ENCODE measurements around the gene RAB11A.
"Not testable (repeated sequence)": the region's sequence is repeated elsewhere in the genome, so short reads cannot be mapped to it uniquely, and the experiment has no call there.

The RAB11A gene

GRCh38 chr15:65841121-65841930, 28.0 kb upstream of the RAB11A start:
- in situ Hi-C loops (cut with MboI; ENCODE audit: low sequenced_read_pairs), result no loop called here

GRCh38 chr15:65845826-65846519, 23.3 kb upstream of the RAB11A start:
- in situ Hi-C loops (cut with MboI; ENCODE audit: low sequenced_read_pairs), result no loop called here

- in situ Hi-C loops (cut with MboI; ENCODE audit: low sequenced_read_pairs), result no loop called here
These were observed 21.3 kb upstream of the RAB11A start for GRCh38 chr15:65847989-65848388.

GRCh38 chr15:65851981-65852380, 17.3 kb upstream of the RAB11A start:
- in situ Hi-C loops (cut with MboI; ENCODE audit: low sequenced_read_pairs), result no loop called here

GRCh38 chr15:65856821-65857455, 12.4 kb upstream of the RAB11A start:
- in situ Hi-C loops (cut with MboI; ENCODE audit: low sequenced_read_pairs), result no loop called here

- in situ Hi-C loops (cut with MboI; ENCODE audit: low sequenced_read_pairs), result no loop called here
These were observed 11.4 kb upstream of the RAB11A start for GRCh38 chr15:65857718-65858402.

GRCh38 chr15:65862682-65863081, 6.6 kb upstream of the RAB11A start:
- in situ Hi-C loops (cut with MboI; ENCODE audit: low sequenced_read_pairs), result no loop called here

GRCh38 chr15:65863106-65863505, 6.2 kb upstream of the RAB11A start:
- in situ Hi-C loops (cut with MboI; ENCODE audit: low sequenced_read_pairs), result no loop called here

GRCh38 chr15:65867244-65867643, 2.0 kb upstream of the RAB11A start:
- in situ Hi-C loops (cut with MboI; ENCODE audit: low sequenced_read_pairs), result no loop called here

- in situ Hi-C loops (cut with MboI; ENCODE audit: low sequenced_read_pairs), result not testable (repeated sequence)
These were observed 1.4 kb upstream of the RAB11A start for GRCh38 chr15:65867933-65868332.

GRCh38 chr15:65868546-65869125, 655 bp upstream of the RAB11A start:
- in situ Hi-C loops (cut with MboI; ENCODE audit: low sequenced_read_pairs), result no loop called here

GRCh38 chr15:65869954-65870871, 922 bp downstream of the RAB11A start:
- in situ Hi-C loops (cut with MboI; ENCODE audit: low sequenced_read_pairs), result no loop called here

- in situ Hi-C loops (cut with MboI; ENCODE audit: low sequenced_read_pairs), result no loop called here
These were observed 1.7 kb downstream of the RAB11A start for GRCh38 chr15:65870889-65871533.

GRCh38 chr15:65871886-65872285, 2.6 kb downstream of the RAB11A start:
- in situ Hi-C loops (cut with MboI; ENCODE audit: low sequenced_read_pairs), result not testable (repeated sequence)

GRCh38 chr15:65872596-65872995, 3.3 kb downstream of the RAB11A start:
- in situ Hi-C loops (cut with MboI; ENCODE audit: low sequenced_read_pairs), result not testable (repeated sequence)

- in situ Hi-C loops (cut with MboI; ENCODE audit: low sequenced_read_pairs), result no loop called here
These were observed 4.0 kb downstream of the RAB11A start for GRCh38 chr15:65873256-65873655.

- in situ Hi-C loops (cut with MboI; ENCODE audit: low sequenced_read_pairs), result no loop called here
These were observed 6.2 kb downstream of the RAB11A start for GRCh38 chr15:65875458-65875857.

GRCh38 chr15:65877749-65878148, 8.5 kb downstream of the RAB11A start:
- in situ Hi-C loops (cut with MboI; ENCODE audit: low sequenced_read_pairs), result no loop called here

GRCh38 chr15:65881766-65882434, 12.6 kb downstream of the RAB11A start:
- in situ Hi-C loops (cut with MboI; ENCODE audit: low sequenced_read_pairs), result no loop called here

Data from HL-60/S4 treated with retinoic acid at 250 ng/mL for 4 days and 3 days (cell line).